Mesendoderm (in vitro differentiated cells): ENCODE results near the gene GPR39.

Source experiments
- DNase-seq: peaks from one replicate; pipeline ENCODE4 v3.0.0; 2013
- H2AK5ac ChIP-seq: 2 replicates; pipeline ENCODE4 v1.6.1; 2013; ENCODE audit warnings: low read length, inconsistent platforms
- H2BK120ac ChIP-seq: 2 replicates; pipeline ENCODE4 v1.6.1; 2013; ENCODE audit warnings: low read depth, mild to moderate bottlenecking, low read length, moderate library complexity, mixed read lengths
- H2BK15ac ChIP-seq: replicated peaks from 2 replicates; pipeline ENCODE4 v1.6.1; 2013; ENCODE audit warnings: low read depth, mild to moderate bottlenecking, moderate library complexity
- H2BK5ac ChIP-seq: 2 replicates; pipeline ENCODE4 v1.6.1; 2013; ENCODE audit warnings: low read length, inconsistent platforms
- H3K18ac ChIP-seq: 2 replicates; pipeline ENCODE4 v1.6.1; 2013; ENCODE audit warnings: mild to moderate bottlenecking, low read length, mixed read lengths
- H3K23ac ChIP-seq: one replicate; pipeline ENCODE4 v1.6.1; 2013; ENCODE audit warnings: low read length
- H3K27ac ChIP-seq: 2 replicates; pipeline ENCODE4 v1.5.1; 2013; ENCODE audit warnings: low read depth, mild to moderate bottlenecking, inconsistent platforms, low read length, moderate library complexity
- H3K27me3 ChIP-seq: 2 replicates; pipeline ENCODE4 v1.6.1; 2013; ENCODE audit warnings: low read length, control low read depth, mild to moderate bottlenecking, inconsistent platforms; ENCODE audit not compliant: insufficient read depth, poor library complexity
- H3K36me3 ChIP-seq: 2 replicates; pipeline ENCODE4 v1.6.1; 2013; ENCODE audit warnings: low read length, inconsistent platforms; ENCODE audit not compliant: control insufficient read depth, insufficient read depth
- H3K4ac ChIP-seq: one replicate; pipeline ENCODE4 v1.6.1; 2013; ENCODE audit warnings: low read depth, mild to moderate bottlenecking, low read length, moderate library complexity
- H3K4me1 ChIP-seq: 2 replicates; pipeline ENCODE4 v1.6.1; 2013; ENCODE audit warnings: low read depth, low read length, inconsistent platforms; ENCODE audit not compliant: control insufficient read depth
- H3K4me2 ChIP-seq: 2 replicates; pipeline ENCODE4 v1.6.1; 2013; ENCODE audit warnings: low read length
- H3K4me3 ChIP-seq: 2 replicates; pipeline ENCODE4 v1.5.1; 2013; ENCODE audit warnings: mild to moderate bottlenecking, low read length
- H3K56ac ChIP-seq: one replicate; pipeline ENCODE4 v1.6.1; 2013; ENCODE audit warnings: low read length
- H3K79me1 ChIP-seq: 2 replicates; pipeline ENCODE4 v1.6.1; 2013; ENCODE audit warnings: low read length, inconsistent platforms
- H3K79me2 ChIP-seq: 2 replicates; pipeline ENCODE4 v1.6.1; 2013; ENCODE audit warnings: mild to moderate bottlenecking, low read length; ENCODE audit not compliant: control insufficient read depth, insufficient read depth
- H3K9ac ChIP-seq: 2 replicates; pipeline ENCODE4 v1.6.1; 2013; ENCODE audit warnings: low read length, inconsistent platforms
- H4K5ac ChIP-seq: one replicate; pipeline ENCODE4 v1.6.1; 2013; ENCODE audit warnings: low read length
- H4K8ac ChIP-seq: one replicate; pipeline ENCODE4 v1.6.1; 2013; ENCODE audit warnings: low read depth, mild to moderate bottlenecking, control low read depth, low read length, moderate library complexity
- WGBS: extraction: QIAGEN DNeasy Blood & Tissue Kit; methylation state at CpG from one replicate; pipeline ENCODE4 v1.1.7; 2013; ENCODE audit warnings: low lambda C conversion rate, missing lambda C conversion rate; ENCODE audit not compliant: insufficient coverage; ENCODE audit errors: extremely low coverage; 5-methylcytosine and 5-hydroxymethylcytosine counted together

GPR39 gene

GRCh38 chr2:132414081-132414480 is 2.5 kb upstream of the GPR39 start:
- no peak overlapping the region for H3K4ac ChIP-seq
- peak overlapping the region; percentile 18 for H3K56ac ChIP-seq
- no peaks in the 10 kb centered on the region for H3K27me3 ChIP-seq
- no peak overlapping the region for H2AK5ac ChIP-seq
- no peak overlapping the region for H3K27ac ChIP-seq
- no peak overlapping the region for H3K9ac ChIP-seq
- no peak overlapping the region for H2BK15ac ChIP-seq
- no peak overlapping the region for H4K8ac ChIP-seq
- H3K36me3 ChIP-seq: no peaks in the 10 kb centered on the region
- no peak overlapping the region for H3K23ac ChIP-seq
- no peak overlapping the region for H4K5ac ChIP-seq
- H3K4me2 ChIP-seq: no peak overlapping the region
- no peaks in the 10 kb centered on the region for H3K79me1 ChIP-seq
- no peak overlapping the region for H3K4me3 ChIP-seq
- peaks cover 6% of the 10 kb centered on the region for H3K4me1 ChIP-seq
- WGBS: no CpG with 5 or more reads among the region's 6 CpGs
- H2BK5ac ChIP-seq: no peak overlapping the region
- H2BK120ac ChIP-seq: no peak overlapping the region
- peak overlapping the region; percentile 10 for H3K18ac ChIP-seq
- H3K79me2 ChIP-seq: no peaks in the 10 kb centered on the region
- no peak for DNase-seq

DNA sequence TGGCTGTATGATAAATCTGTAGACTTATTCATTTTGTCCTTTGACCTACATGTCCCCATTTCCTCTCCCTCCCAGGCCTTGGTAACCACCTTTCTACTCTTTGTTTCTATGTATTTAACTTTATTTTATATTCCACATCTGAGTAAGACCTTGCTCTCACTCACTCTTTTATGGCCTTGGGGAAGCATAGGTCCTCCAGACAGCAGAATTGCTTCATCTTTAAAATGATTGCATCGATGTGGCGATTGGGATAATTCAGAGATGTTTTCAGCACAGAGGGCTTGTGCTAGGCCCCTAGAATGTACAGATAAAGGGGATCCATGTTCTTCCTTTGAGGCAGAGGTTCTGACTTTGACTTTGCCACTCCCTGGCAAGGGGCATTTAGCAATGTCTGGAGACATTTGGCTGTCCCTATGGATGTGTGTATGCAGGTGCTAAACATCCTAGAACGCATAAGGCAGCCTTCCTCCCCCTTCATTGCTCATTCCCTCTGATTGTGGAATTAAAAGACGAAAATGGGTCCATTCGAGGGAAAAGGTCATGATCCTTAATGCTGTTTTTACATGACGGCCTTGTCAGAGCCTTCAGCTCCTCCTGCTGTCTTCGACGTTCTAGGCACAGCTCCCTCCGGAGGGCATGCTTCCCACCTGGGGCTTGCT is 1.2 kb upstream of the GPR39 start:
- no peaks in the 10 kb centered on the region for H3K79me2 ChIP-seq
- H2BK15ac ChIP-seq: no peak overlapping the region
- H3K79me1 ChIP-seq: no peaks in the 10 kb centered on the region
- H3K4ac ChIP-seq: peak overlapping the region; percentile 43
- H3K18ac ChIP-seq: peak overlapping the region; percentile 31
- H3K36me3 ChIP-seq: no peaks in the 10 kb centered on the region
- peak overlapping the region; percentile 93 for H3K27ac ChIP-seq
- no peak overlapping the region for H2BK120ac ChIP-seq
- H4K5ac ChIP-seq: no peak overlapping the region
- no peak overlapping the region for H3K4me3 ChIP-seq
- no peak overlapping the region for H2BK5ac ChIP-seq
- H2AK5ac ChIP-seq: no peak overlapping the region
- H3K9ac ChIP-seq: peak overlapping the region; percentile 79
- H3K4me2 ChIP-seq: peak overlapping the region; percentile 79
- WGBS: no CpG with 5 or more reads among the region's 9 CpGs
- peaks cover 6% of the 10 kb centered on the region for H3K4me1 ChIP-seq
- H3K56ac ChIP-seq: peak overlapping the region; percentile 89
- H4K8ac ChIP-seq: no peak overlapping the region
- no peak overlapping the region for H3K23ac ChIP-seq
- no peaks in the 10 kb centered on the region for H3K27me3 ChIP-seq
- peak; percentile 67 for DNase-seq

DNA sequence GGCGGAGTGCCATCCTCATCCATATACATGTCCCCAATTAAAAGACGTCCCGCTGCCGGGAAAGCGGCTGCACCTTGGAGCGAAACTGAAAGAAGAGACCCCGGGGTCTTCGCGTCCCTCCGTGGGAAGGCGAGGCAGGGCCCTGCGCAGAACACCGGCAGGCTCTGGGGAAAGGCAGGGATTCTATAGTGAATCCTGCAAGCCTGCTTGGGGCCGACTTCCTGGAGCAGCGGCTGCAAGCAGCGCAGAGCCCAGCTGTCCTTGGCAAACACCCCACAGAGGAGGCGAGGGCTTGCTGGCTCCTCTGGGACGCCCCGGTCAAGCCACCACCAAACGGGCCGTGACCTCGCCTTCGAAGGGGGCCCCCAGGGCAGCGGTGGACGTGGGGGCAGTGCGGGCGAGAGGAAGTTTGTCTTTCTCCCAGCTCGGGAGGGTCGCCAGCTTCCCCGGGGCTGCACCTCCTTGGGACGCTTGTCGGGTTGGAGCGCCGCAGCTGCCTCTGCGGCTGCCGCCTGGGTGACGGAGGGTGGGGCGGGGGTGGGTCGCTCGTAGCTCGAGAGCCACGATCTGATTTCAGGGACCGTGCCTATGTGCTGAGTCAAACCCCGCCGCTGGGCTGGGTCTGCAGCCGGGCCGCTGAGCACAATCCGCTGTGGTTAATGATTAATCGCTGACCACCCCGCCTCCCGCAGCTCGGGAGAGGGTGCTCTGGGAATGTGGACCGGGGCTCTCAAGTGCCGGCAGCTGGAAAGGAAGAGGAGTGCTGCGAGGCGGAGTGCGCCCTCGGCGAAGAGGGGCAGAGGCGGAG is 486 bp upstream of the GPR39 start:
- peak overlapping the region; percentile 24 for H2BK5ac ChIP-seq
- H3K4me2 ChIP-seq: peak overlapping the region; percentile 79
- H3K56ac ChIP-seq: peak overlapping the region; percentile 89
- H4K8ac ChIP-seq: peak overlapping the region; percentile 7
- H3K4ac ChIP-seq: peak overlapping the region; percentile 43
- no peak overlapping the region for H4K5ac ChIP-seq
- H3K27me3 ChIP-seq: no peaks in the 10 kb centered on the region
- no peaks in the 10 kb centered on the region for H3K36me3 ChIP-seq
- peak overlapping the region; percentile 93 for H3K27ac ChIP-seq
- H3K4me3 ChIP-seq: peak overlapping the region; percentile 15
- H3K23ac ChIP-seq: no peak overlapping the region
- peak; percentile 96 for DNase-seq
- no peaks in the 10 kb centered on the region for H3K79me2 ChIP-seq
- no CpG with 5 or more reads among the region's 60 CpGs for WGBS
- H3K9ac ChIP-seq: peak overlapping the region; percentile 79
- peaks cover 11% of the 10 kb centered on the region for H3K4me1 ChIP-seq
- no peak overlapping the region for H2BK120ac ChIP-seq
- H3K18ac ChIP-seq: peak overlapping the region; percentile 31
- H3K79me1 ChIP-seq: no peaks in the 10 kb centered on the region
- H2AK5ac ChIP-seq: no peak overlapping the region
- H2BK15ac ChIP-seq: no peak overlapping the region

GRCh38 chr2:132417430-132418035 is 928 bp downstream of the GPR39 start:
- Histone ChIP-seq H3K9ac (no peak overlapping the region), H2BK5ac (no peak overlapping the region), H3K4ac (no peak overlapping the region), H3K27me3 (no peaks in the 10 kb centered on the region), H4K5ac (no peak overlapping the region), H2AK5ac (peak overlapping the region; percentile 24), H2BK120ac (no peak overlapping the region), H3K18ac (no peak overlapping the region), H3K56ac (peak overlapping the region; percentile 28), H3K4me2 (no peak overlapping the region), H3K4me3 (no peak overlapping the region), H2BK15ac (no peak overlapping the region), H3K36me3 (no peaks in the 10 kb centered on the region), H3K27ac (no peak overlapping the region), H3K79me2 (no peaks in the 10 kb centered on the region), H4K8ac (no peak overlapping the region), H3K23ac (no peak overlapping the region), H3K4me1 (peaks cover 8% of the 10 kb centered on the region), H3K79me1 (no peaks in the 10 kb centered on the region)
- no CpG with 5 or more reads among the region's 30 CpGs for WGBS
- no peak for DNase-seq

DNA sequence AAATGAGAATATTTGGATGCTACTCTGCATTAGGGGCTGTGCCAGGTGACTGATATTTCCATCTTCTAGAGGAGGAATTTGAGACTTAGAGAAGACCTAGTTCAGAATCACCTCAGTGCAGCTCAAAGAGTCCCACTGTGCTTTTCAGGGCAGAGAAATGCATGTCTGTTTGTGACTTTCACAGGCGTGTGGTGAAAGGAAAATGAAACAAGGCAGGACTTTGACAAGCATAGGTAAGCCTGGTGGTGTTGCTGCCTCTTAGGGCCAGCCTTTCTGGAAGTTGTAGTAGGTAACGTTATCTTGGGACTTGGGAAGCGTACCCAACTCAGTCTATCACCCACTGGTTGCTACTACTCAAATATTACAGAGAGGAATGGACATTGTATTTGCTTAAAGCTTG is 2.6 kb downstream of the GPR39 start:
- H2BK5ac ChIP-seq: no peak overlapping the region
- no peak overlapping the region for H3K9ac ChIP-seq
- H2AK5ac ChIP-seq: no peak overlapping the region
- H3K4ac ChIP-seq: no peak overlapping the region
- WGBS: no CpG with 5 or more reads among the region's 3 CpGs
- no peak overlapping the region for H2BK120ac ChIP-seq
- no peaks in the 10 kb centered on the region for H3K79me2 ChIP-seq
- no peak overlapping the region for H3K27ac ChIP-seq
- no peaks in the 10 kb centered on the region for H3K36me3 ChIP-seq
- H3K23ac ChIP-seq: no peak overlapping the region
- no peak overlapping the region for H4K5ac ChIP-seq
- H2BK15ac ChIP-seq: no peak overlapping the region
- H3K27me3 ChIP-seq: no peaks in the 10 kb centered on the region
- no peaks in the 10 kb centered on the region for H3K79me1 ChIP-seq
- H3K56ac ChIP-seq: no peak overlapping the region
- H3K4me1 ChIP-seq: peaks cover 8% of the 10 kb centered on the region
- DNase-seq: no peak
- no peak overlapping the region for H4K8ac ChIP-seq
- no peak overlapping the region for H3K18ac ChIP-seq
- no peak overlapping the region for H3K4me3 ChIP-seq
- no peak overlapping the region for H3K4me2 ChIP-seq
